ENCODE measurements around the gene SNX33. TPM values are rescaled to one million over a fixed set of nuclear protein-coding genes. Genes with fewer than 3 reads are reported as not detected.
"Not testable (repeated sequence)": the region's sequence is repeated elsewhere in the genome, so short reads cannot be mapped to it uniquely, and the experiment has no call there.

SNX33 gene
- total and polyA plus RNA-seq, 2 donors (not counting 1 experiment from before 2014, with no cell fraction given), result 0.22 to 0.59 TPM

GRCh38 chr15:75685195-75685594, 37.5 kb downstream of the SNX33 start:
- peaks cover 0 to 6% of the 10 kb centered on the region in 2 donors for H3K4me1 ChIP-seq (ENCODE audit: control insufficient read depth in 2 of 2, insufficient read depth in 2 of 2, low read length in 2 of 2)
- H3K27ac ChIP-seq (ENCODE audit: low read length in 2 of 2), result no peak overlapping the region
- no peak overlapping the region for H3K4me3 ChIP-seq (ENCODE audit: control extremely low read depth in 1 of 5, extremely low read depth in 1 of 5, insufficient read depth in 1 of 5, low read depth in 2 of 5, low read length in 4 of 5)
- no peaks in the 10 kb centered on the region for H3K9me3 Mint-ChIP-seq (ENCODE audit: insufficient read depth)
- H3K27ac Mint-ChIP-seq, result no peak overlapping the region
- no peak for ATAC-seq (ENCODE audit: low read depth)
- 83% methylated on average over 12 of the region's 12 CpGs for WGBS (ENCODE audit: insufficient coverage)
- CTCF ChIA-PET, result interaction anchor here (0.6 to 4.0 kb wide), 7 partner anchors 14 to 560 kb away, joined by 3 to 26 read pairs (median 4); partner anchors contain the start of gene MAN2C1
- no peak overlapping the region for H3K4me2 ChIP-seq (replicated peaks; ENCODE audit: low read depth, low read length, poor library complexity, severe bottlenecking)
- no peak overlapping the region for H3K4me3 Mint-ChIP-seq
- H3K4me1 Mint-ChIP-seq, result peaks cover 8% of the 10 kb centered on the region
- TF ChIP-seq, protein P1, sequence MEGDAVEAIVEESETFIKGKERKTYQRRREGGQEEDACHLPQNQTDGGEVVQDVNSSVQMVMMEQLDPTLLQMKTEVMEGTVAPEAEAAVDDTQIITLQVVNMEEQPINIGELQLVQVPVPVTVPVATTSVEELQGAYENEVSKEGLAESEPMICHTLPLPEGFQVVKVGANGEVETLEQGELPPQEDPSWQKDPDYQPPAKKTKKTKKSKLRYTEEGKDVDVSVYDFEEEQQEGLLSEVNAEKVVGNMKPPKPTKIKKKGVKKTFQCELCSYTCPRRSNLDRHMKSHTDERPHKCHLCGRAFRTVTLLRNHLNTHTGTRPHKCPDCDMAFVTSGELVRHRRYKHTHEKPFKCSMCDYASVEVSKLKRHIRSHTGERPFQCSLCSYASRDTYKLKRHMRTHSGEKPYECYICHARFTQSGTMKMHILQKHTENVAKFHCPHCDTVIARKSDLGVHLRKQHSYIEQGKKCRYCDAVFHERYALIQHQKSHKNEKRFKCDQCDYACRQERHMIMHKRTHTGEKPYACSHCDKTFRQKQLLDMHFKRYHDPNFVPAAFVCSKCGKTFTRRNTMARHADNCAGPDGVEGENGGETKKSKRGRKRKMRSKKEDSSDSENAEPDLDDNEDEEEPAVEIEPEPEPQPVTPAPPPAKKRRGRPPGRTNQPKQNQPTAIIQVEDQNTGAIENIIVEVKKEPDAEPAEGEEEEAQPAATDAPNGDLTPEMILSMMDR (IDR thresholded peaks at IDR 0.05), result no peak
- no peak for TF ChIP-seq EZH2 (IDR thresholded peaks at IDR 0.05; ENCODE audit: borderline replicate concordance, insufficient read depth, low read depth, low read length, poor library complexity, severe bottlenecking)
- no peaks in the 10 kb centered on the region for H4K20me1 ChIP-seq (ENCODE audit: control insufficient read depth, insufficient read depth, low read length, poor library complexity, severe bottlenecking)
- POLR2A ChIA-PET, result interaction anchor here (0.6 kb wide), 1 partner anchor 237 kb away, joined by 4 read pairs; no protein-coding TSS in a partner anchor
- H3K36me3 ChIP-seq (replicated peaks in 1 of 2; ENCODE audit: control extremely low read depth in 1 of 2, control insufficient read depth in 1 of 2, extremely low read depth in 1 of 2, insufficient read depth in 2 of 2, low read length in 1 of 2), result no peaks in the 10 kb centered on the region
- no peak overlapping the region for H2AFZ ChIP-seq (ENCODE audit: insufficient read depth, low read depth, low read length, poor library complexity, severe bottlenecking)
- no peak for DNase-seq
- peaks cover 0 to 4% (median 0%) of the 10 kb centered on the region in 4 experiments for H3K27me3 ChIP-seq (replicated peaks in 1 of 4; ENCODE audit: control extremely low read depth in 1 of 4, control insufficient read depth in 3 of 4, insufficient read depth in 4 of 4, low read length in 3 of 4)
- no peak overlapping the region for H3K9ac ChIP-seq (ENCODE audit: low read length)
- no peaks in the 10 kb centered on the region for H3K9me3 ChIP-seq (ENCODE audit: control extremely low read depth in 1 of 3, control insufficient read depth in 2 of 3, insufficient read depth in 1 of 3, low read length in 2 of 3)
- H3K79me2 ChIP-seq (ENCODE audit: control insufficient read depth, insufficient read depth, low read length), result no peaks in the 10 kb centered on the region
- intact Hi-C loops (cut with micrococcal nuclease), result no loop called here
- H3K27me3 Mint-ChIP-seq, result peaks cover 4% of the 10 kb centered on the region

DNA sequence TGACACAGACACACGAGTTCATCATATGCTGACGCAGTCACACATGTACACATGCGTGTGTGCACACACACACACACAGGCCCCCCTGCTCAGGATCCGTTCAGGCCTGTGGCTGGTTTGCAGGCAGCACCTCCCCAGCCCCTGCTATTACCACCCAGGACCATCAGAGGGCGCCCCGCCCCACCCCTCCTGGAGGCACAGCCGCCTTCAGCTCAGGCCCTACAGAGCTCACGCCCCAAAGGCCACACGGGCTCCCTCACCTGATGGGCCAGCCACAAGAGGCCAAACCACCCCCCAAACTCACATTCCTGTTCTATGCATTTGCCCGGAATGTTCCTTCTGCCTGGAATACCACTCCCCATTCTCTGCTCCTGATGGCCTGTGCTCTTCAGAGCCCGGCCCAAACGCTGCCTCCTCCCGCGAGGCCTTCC, 38.5 kb downstream of the SNX33 start:
- H4K20me1 ChIP-seq (ENCODE audit: control insufficient read depth, insufficient read depth, low read length, poor library complexity, severe bottlenecking); H3K4me1 Mint-ChIP-seq; H3K27ac ChIP-seq (ENCODE audit: low read length in 2 of 2); H3K36me3 ChIP-seq (replicated peaks in 1 of 2; ENCODE audit: control extremely low read depth in 1 of 2, control insufficient read depth in 1 of 2, extremely low read depth in 1 of 2, insufficient read depth in 2 of 2, low read length in 1 of 2); H3K4me3 ChIP-seq (ENCODE audit: control extremely low read depth in 1 of 5, extremely low read depth in 1 of 5, insufficient read depth in 1 of 5, low read depth in 2 of 5, low read length in 4 of 5); H3K27me3 Mint-ChIP-seq; H3K79me2 ChIP-seq (ENCODE audit: control insufficient read depth, insufficient read depth, low read length); H3K4me3 Mint-ChIP-seq; H2AFZ ChIP-seq (ENCODE audit: insufficient read depth, low read depth, low read length, poor library complexity, severe bottlenecking); H3K27me3 ChIP-seq (replicated peaks in 1 of 4; ENCODE audit: control extremely low read depth in 1 of 4, control insufficient read depth in 3 of 4, insufficient read depth in 4 of 4, low read length in 3 of 4); POLR2A ChIA-PET; H3K4me1 ChIP-seq (ENCODE audit: control insufficient read depth in 2 of 2, insufficient read depth in 2 of 2, low read length in 2 of 2); H3K9me3 ChIP-seq (ENCODE audit: control extremely low read depth in 1 of 3, control insufficient read depth in 2 of 3, insufficient read depth in 1 of 3, low read length in 2 of 3); H3K9me3 Mint-ChIP-seq (ENCODE audit: insufficient read depth); H3K9ac ChIP-seq (ENCODE audit: low read length); H3K4me2 ChIP-seq (replicated peaks; ENCODE audit: low read depth, low read length, poor library complexity, severe bottlenecking): not testable (repeated sequence)
- TF ChIP-seq, protein P1 (IDR thresholded peaks at IDR 0.05), result peak; percentile 86
- ATAC-seq (ENCODE audit: low read depth) (peak; percentile 88), DNase-seq (peak; percentile 83)
- H3K27ac Mint-ChIP-seq, result peak overlapping the region; percentile 50
- intact Hi-C loops (cut with micrococcal nuclease), result loop anchor here (1.0 to 2.0 kb wide), 2 partner anchors 35 to 47 kb away; no protein-coding TSS in a partner anchor
- WGBS (ENCODE audit: insufficient coverage), result 5% methylated on average over 9 of the region's 14 CpGs
- CTCF ChIA-PET, result interaction anchor here (0.6 to 2.7 kb wide), 13 partner anchors 8 to 318 kb away, joined by 3 to 33 read pairs (median 5); partner anchors contain the start of gene MAN2C1
